ENCODE results near the gene FAH. TPM values are rescaled to one million over a fixed set of nuclear protein-coding genes. Genes with fewer than 3 reads are reported as not detected.

Gene FAH
- total and polyA plus RNA-seq, 2 donors (not counting 1 experiment from before 2014, with no cell fraction given), result 1.1 to 5.1 TPM

DNA sequence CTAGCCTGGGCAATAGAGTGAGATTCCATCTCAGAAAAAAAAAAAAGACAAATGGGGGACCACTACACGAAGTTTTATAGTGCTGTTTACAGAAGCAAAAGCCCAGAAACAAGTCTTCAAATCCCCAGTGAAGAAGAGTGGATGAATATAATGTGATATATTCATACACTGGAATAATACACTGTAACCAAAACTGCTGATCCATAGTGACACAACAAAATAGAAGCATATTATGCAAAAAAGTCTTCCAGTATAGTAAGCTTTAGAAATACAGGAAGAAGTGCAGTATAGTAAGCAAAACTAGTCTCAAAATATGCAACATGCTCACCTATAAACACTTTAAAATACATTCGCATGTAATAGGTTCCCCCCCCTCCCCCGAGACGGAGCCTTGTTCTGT is 11.9 kb upstream of the FAH start:
- Histone ChIP-seq H2AFZ (ENCODE audit: insufficient read depth, low read depth, low read length, poor library complexity, severe bottlenecking) (no peak overlapping the region), H3K79me2 (ENCODE audit: control insufficient read depth, insufficient read depth, low read length) (no peaks in the 10 kb centered on the region), H3K9me3 (ENCODE audit: control extremely low read depth in 1 of 3, control insufficient read depth in 2 of 3, insufficient read depth in 1 of 3, low read length in 2 of 3) (peaks cover 0 to 3% (median 2%) of the 10 kb centered on the region in 3 donors), H4K20me1 (ENCODE audit: control insufficient read depth, insufficient read depth, low read length, poor library complexity, severe bottlenecking) (no peaks in the 10 kb centered on the region), H3K9ac (ENCODE audit: low read length) (no peak overlapping the region), H3K4me1 (ENCODE audit: control insufficient read depth in 2 of 2, insufficient read depth in 2 of 2, low read length in 2 of 2) (no peaks in the 10 kb centered on the region), H3K27ac (ENCODE audit: low read length in 2 of 2) (no peak overlapping the region), H3K27me3 (replicated peaks in 1 of 4; ENCODE audit: control extremely low read depth in 1 of 4, control insufficient read depth in 3 of 4, insufficient read depth in 4 of 4, low read length in 3 of 4) (no peaks in the 10 kb centered on the region), H3K4me3 (ENCODE audit: control extremely low read depth in 1 of 5, extremely low read depth in 1 of 5, insufficient read depth in 1 of 5, low read depth in 2 of 5, low read length in 4 of 5) (no peak overlapping the region), H3K36me3 (replicated peaks in 1 of 2; ENCODE audit: control extremely low read depth in 1 of 2, control insufficient read depth in 1 of 2, extremely low read depth in 1 of 2, insufficient read depth in 2 of 2, low read length in 1 of 2) (peaks cover 0 to 11% of the 10 kb centered on the region in 2 experiments), H3K4me2 (replicated peaks; ENCODE audit: low read depth, low read length, poor library complexity, severe bottlenecking) (no peak overlapping the region)
- H3K27me3 Mint-ChIP-seq, result no peaks in the 10 kb centered on the region
- DNase-seq, result no peak
- no CpG with 5 or more reads among the region's 4 CpGs for WGBS (ENCODE audit: insufficient coverage)
- ChIA-PET POLR2A (interaction anchor here (0.6 kb wide), 1 partner anchor 123 kb away, joined by 3 read pairs; no protein-coding TSS in a partner anchor), CTCF (no interaction called here)
- H3K9me3 Mint-ChIP-seq (ENCODE audit: insufficient read depth), result no peaks in the 10 kb centered on the region
- no peak overlapping the region for H3K4me3 Mint-ChIP-seq
- intact Hi-C loops (cut with micrococcal nuclease), result no loop called here
- ATAC-seq (ENCODE audit: low read depth), result no peak
- TF ChIP-seq EZH2 (IDR thresholded peaks at IDR 0.05; ENCODE audit: borderline replicate concordance, insufficient read depth, low read depth, low read length, poor library complexity, severe bottlenecking), result no peak
- TF ChIP-seq, protein P1, sequence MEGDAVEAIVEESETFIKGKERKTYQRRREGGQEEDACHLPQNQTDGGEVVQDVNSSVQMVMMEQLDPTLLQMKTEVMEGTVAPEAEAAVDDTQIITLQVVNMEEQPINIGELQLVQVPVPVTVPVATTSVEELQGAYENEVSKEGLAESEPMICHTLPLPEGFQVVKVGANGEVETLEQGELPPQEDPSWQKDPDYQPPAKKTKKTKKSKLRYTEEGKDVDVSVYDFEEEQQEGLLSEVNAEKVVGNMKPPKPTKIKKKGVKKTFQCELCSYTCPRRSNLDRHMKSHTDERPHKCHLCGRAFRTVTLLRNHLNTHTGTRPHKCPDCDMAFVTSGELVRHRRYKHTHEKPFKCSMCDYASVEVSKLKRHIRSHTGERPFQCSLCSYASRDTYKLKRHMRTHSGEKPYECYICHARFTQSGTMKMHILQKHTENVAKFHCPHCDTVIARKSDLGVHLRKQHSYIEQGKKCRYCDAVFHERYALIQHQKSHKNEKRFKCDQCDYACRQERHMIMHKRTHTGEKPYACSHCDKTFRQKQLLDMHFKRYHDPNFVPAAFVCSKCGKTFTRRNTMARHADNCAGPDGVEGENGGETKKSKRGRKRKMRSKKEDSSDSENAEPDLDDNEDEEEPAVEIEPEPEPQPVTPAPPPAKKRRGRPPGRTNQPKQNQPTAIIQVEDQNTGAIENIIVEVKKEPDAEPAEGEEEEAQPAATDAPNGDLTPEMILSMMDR (IDR thresholded peaks at IDR 0.05), result no peak
- H3K27ac Mint-ChIP-seq, result no peak overlapping the region
- H3K4me1 Mint-ChIP-seq, result no peaks in the 10 kb centered on the region

DNA sequence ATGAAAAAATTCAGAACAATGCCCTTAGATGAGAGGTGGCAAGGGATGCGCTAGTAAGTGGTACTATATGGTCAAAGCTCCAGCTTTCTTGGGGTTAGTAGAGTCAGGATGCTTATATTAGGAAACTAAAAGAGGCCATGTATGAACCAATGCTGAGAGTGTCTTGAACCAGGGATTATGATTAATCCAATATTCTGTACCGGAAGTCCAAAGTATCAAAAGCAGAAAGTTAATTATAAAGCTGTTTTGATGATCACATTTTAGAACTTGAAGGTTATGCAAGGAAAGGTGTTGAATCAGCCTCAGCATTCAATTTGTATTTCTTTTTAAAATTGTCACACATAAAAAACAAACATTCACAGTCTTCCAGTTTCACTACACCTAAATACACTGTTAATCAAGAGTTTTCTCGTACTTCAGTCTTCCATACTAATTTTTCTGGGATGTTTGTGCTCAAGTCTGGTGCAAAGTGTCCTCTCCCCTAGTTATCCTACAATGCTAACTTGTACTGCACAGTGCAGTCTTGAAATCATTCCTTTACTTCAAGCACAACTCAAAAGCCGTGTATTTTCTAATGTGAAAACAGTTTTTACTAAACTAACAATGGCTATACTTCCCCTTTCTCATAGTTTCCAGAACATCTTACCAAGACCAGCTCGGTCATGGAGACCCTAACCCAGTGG is 10.7 kb upstream of the FAH start:
- Mint-ChIP-seq H3K4me1 (no peaks in the 10 kb centered on the region), H3K27ac (no peak overlapping the region), H3K27me3 (no peaks in the 10 kb centered on the region), H3K4me3 (no peak overlapping the region), H3K9me3 (ENCODE audit: insufficient read depth) (peaks cover 4% of the 10 kb centered on the region)
- WGBS (ENCODE audit: insufficient coverage), result 100% methylated on average over 1 of the region's 5 CpGs
- Histone ChIP-seq H3K9ac (ENCODE audit: low read length) (no peak overlapping the region), H3K4me1 (ENCODE audit: control insufficient read depth in 2 of 2, insufficient read depth in 2 of 2, low read length in 2 of 2) (no peaks in the 10 kb centered on the region), H3K4me2 (replicated peaks; ENCODE audit: low read depth, low read length, poor library complexity, severe bottlenecking) (no peak overlapping the region), H3K79me2 (ENCODE audit: control insufficient read depth, insufficient read depth, low read length) (no peaks in the 10 kb centered on the region), H3K36me3 (replicated peaks in 1 of 2; ENCODE audit: control extremely low read depth in 1 of 2, control insufficient read depth in 1 of 2, extremely low read depth in 1 of 2, insufficient read depth in 2 of 2, low read length in 1 of 2) (peaks cover 0 to 4% of the 10 kb centered on the region in 2 experiments), H3K27me3 (replicated peaks in 1 of 4; ENCODE audit: control extremely low read depth in 1 of 4, control insufficient read depth in 3 of 4, insufficient read depth in 4 of 4, low read length in 3 of 4) (no peaks in the 10 kb centered on the region), H3K9me3 (ENCODE audit: control extremely low read depth in 1 of 3, control insufficient read depth in 2 of 3, insufficient read depth in 1 of 3, low read length in 2 of 3) (peaks cover 0 to 3% (median 2%) of the 10 kb centered on the region in 3 donors), H3K4me3 (ENCODE audit: control extremely low read depth in 1 of 5, extremely low read depth in 1 of 5, insufficient read depth in 1 of 5, low read depth in 2 of 5, low read length in 4 of 5) (no peak overlapping the region), H4K20me1 (ENCODE audit: control insufficient read depth, insufficient read depth, low read length, poor library complexity, severe bottlenecking) (no peaks in the 10 kb centered on the region), H3K27ac (ENCODE audit: low read length in 2 of 2) (no peak overlapping the region), H2AFZ (ENCODE audit: insufficient read depth, low read depth, low read length, poor library complexity, severe bottlenecking) (no peak overlapping the region)
- ChIA-PET POLR2A (interaction anchor here (0.7 kb wide), 1 partner anchor 124 kb away, joined by 3 read pairs; no protein-coding TSS in a partner anchor), CTCF (no interaction called here)
- no peak for ATAC-seq (ENCODE audit: low read depth)
- no peak for DNase-seq
- intact Hi-C loops (cut with micrococcal nuclease), result no loop called here
- TF ChIP-seq EZH2 (IDR thresholded peaks at IDR 0.05; ENCODE audit: borderline replicate concordance, insufficient read depth, low read depth, low read length, poor library complexity, severe bottlenecking), result no peak
- TF ChIP-seq, protein P1 (IDR thresholded peaks at IDR 0.05), result no peak
